ENCODE data around the gene TMTC1.

TMTC1 gene

DNA sequence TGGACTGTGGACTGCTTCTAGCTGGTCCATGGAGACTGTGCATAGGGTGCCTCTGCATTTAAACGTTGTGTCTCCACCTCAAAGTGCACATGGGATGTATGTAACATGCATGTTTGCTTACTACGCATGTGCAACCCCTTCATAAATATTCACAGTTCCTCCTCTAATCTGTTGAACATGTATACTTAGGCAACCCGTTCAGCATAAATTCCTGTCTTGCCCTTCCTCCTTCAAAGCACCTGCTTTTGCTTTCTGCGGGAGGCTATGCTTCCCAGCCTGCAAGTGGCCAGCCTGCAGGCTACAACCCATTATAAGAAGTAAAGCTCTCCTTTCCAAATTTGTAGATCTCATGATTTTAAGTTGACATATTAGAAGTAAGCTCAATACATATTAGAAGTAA is 253.3 kb downstream of the TMTC1 start:
- H3K9me3 ChIP-seq (ENCODE audit: control insufficient read depth in 1 of 2, low read length in 2 of 2) = no peaks in the 10 kb centered on the region
- H3K4me3 ChIP-seq (ENCODE audit: low read depth in 1 of 2, low read length in 2 of 2) = no peak overlapping the region
- peaks cover 0 to 9% of the 10 kb centered on the region in 2 donors for H3K4me1 ChIP-seq (ENCODE audit: control insufficient read depth in 1 of 2, insufficient read depth in 2 of 2, low read length in 2 of 2)
- no peak overlapping the region for H3K27ac ChIP-seq (ENCODE audit: low read length)
- no peaks in the 10 kb centered on the region for H3K27me3 ChIP-seq (ENCODE audit: low read depth, low read length)
- H3K36me3 ChIP-seq (ENCODE audit: control insufficient read depth in 1 of 2, insufficient read depth in 2 of 2, low read length in 2 of 2) = peaks cover 0 to 7% of the 10 kb centered on the region in 2 donors

DNA sequence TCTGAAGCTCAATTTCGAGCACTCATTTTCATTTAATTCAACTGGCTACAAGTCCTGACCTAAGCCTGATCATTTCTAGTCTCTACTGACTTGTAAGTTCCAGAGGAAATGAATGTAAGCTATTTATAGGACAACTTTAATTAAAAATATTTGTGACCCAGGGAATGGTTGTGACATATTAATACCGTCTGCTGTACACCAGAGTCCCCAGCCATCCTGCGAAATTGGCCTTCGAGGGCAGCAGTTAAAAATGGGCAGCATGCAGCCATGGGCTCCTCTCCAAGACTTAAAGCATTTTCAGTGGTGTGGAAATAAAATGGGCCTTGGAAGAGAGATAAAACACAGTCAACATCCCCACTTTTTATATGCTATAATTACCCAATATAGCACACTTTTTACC is 255.6 kb downstream of the TMTC1 start:
- peaks cover 0 to 9% of the 10 kb centered on the region in 2 donors for H3K4me1 ChIP-seq (ENCODE audit: control insufficient read depth in 1 of 2, insufficient read depth in 2 of 2, low read length in 2 of 2)
- no peak overlapping the region for H3K27ac ChIP-seq (ENCODE audit: low read length)
- no peaks in the 10 kb centered on the region for H3K27me3 ChIP-seq (ENCODE audit: low read depth, low read length)
- no peaks in the 10 kb centered on the region for H3K36me3 ChIP-seq (ENCODE audit: control insufficient read depth in 1 of 2, insufficient read depth in 2 of 2, low read length in 2 of 2)
- H3K4me3 ChIP-seq (ENCODE audit: low read depth in 1 of 2, low read length in 2 of 2) = no peak overlapping the region
- no peaks in the 10 kb centered on the region for H3K9me3 ChIP-seq (ENCODE audit: control insufficient read depth in 1 of 2, low read length in 2 of 2)

DNA sequence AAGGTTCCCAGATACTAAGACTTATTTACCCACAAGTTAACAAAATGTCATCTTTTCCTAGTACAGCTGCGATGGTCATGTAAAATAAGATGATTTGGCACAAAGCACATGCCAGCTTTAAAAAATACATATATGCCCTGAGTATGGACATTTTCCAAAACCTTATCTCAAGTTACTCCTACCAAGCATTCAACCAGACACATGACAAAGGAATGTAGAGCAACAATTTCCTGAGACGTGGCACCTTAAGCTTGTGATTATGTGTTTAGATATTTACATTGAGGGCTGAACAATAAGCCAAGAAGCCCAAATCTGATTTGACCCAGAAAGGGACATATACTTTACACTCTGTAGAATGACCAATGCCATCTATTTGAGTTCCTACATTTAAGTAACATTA is 261.8 kb downstream of the TMTC1 start:
- Histone ChIP-seq H3K36me3 (ENCODE audit: control insufficient read depth in 1 of 2, insufficient read depth in 2 of 2, low read length in 2 of 2) (peaks cover 0 to 14% of the 10 kb centered on the region in 2 donors), H3K4me3 (ENCODE audit: low read depth in 1 of 2, low read length in 2 of 2) (no peak overlapping the region), H3K27me3 (ENCODE audit: low read depth, low read length) (no peaks in the 10 kb centered on the region), H3K4me1 (ENCODE audit: control insufficient read depth in 1 of 2, insufficient read depth in 2 of 2, low read length in 2 of 2) (no peaks in the 10 kb centered on the region), H3K9me3 (ENCODE audit: control insufficient read depth in 1 of 2, low read length in 2 of 2) (no peaks in the 10 kb centered on the region), H3K27ac (ENCODE audit: low read length) (no peak overlapping the region)

DNA sequence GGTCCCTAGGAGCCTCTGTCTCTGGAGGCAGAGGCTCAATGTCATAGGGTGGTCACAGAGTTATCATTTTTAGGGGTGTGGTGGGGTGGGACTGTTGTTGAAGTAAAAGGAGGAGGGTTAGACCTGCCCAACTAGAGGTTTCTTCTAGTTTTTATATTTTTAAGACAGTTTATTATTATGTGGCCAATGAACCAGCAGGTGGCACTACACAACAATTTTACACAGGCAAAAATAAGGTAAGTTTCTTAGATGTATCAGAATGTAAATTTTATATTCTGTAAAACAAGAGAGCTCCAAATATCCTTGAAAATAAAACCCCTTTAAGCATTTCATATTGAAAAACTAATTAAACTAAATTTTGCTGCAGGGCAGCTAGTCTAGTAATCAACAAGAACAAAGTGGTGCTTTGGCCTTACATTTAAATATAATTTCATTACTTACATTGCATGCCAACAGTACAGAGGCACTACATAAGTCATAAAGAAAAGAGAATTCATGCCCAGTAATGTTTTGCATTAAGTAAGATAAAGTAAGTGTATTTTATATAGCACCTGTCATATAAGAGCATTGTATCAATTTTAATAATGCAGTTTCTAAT is 264.1 kb downstream of the TMTC1 start:
- H3K36me3 ChIP-seq (ENCODE audit: control insufficient read depth in 1 of 2, insufficient read depth in 2 of 2, low read length in 2 of 2) = peaks cover 0 to 27% of the 10 kb centered on the region in 2 donors
- no peaks in the 10 kb centered on the region for H3K4me1 ChIP-seq (ENCODE audit: control insufficient read depth in 1 of 2, insufficient read depth in 2 of 2, low read length in 2 of 2)
- no peaks in the 10 kb centered on the region for H3K9me3 ChIP-seq (ENCODE audit: control insufficient read depth in 1 of 2, low read length in 2 of 2)
- no peak overlapping the region for H3K27ac ChIP-seq (ENCODE audit: low read length)
- H3K4me3 ChIP-seq (ENCODE audit: low read depth in 1 of 2, low read length in 2 of 2) = no peak overlapping the region
- H3K27me3 ChIP-seq (ENCODE audit: low read depth, low read length) = no peaks in the 10 kb centered on the region

DNA sequence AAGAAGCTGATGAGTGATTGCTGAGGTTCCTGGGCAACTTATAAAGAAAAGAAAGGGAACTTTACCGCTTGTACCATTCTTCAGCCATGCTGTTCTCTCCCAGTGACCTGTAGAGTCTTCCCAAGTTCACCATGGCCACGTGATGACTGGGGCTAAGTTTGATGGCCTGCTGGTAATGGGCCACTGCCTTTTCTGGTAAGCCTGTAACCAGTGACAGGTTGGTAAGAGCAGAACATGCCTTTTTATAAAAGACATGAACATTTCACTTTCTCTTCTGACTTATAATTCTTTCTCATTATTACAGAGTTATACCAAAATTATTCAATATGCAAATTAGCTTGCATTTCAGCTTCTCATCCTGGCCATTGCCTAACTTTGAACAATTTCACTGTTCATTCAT is 265.3 kb downstream of the TMTC1 start:
- H3K4me1 ChIP-seq (ENCODE audit: control insufficient read depth in 1 of 2, insufficient read depth in 2 of 2, low read length in 2 of 2) = no peaks in the 10 kb centered on the region
- H3K27me3 ChIP-seq (ENCODE audit: low read depth, low read length) = no peaks in the 10 kb centered on the region
- no peak overlapping the region for H3K4me3 ChIP-seq (ENCODE audit: low read depth in 1 of 2, low read length in 2 of 2)
- H3K27ac ChIP-seq (ENCODE audit: low read length) = no peak overlapping the region
- peaks cover 4 to 27% of the 10 kb centered on the region in 2 donors for H3K36me3 ChIP-seq (ENCODE audit: control insufficient read depth in 1 of 2, insufficient read depth in 2 of 2, low read length in 2 of 2)
- H3K9me3 ChIP-seq (ENCODE audit: control insufficient read depth in 1 of 2, low read length in 2 of 2) = no peaks in the 10 kb centered on the region

DNA sequence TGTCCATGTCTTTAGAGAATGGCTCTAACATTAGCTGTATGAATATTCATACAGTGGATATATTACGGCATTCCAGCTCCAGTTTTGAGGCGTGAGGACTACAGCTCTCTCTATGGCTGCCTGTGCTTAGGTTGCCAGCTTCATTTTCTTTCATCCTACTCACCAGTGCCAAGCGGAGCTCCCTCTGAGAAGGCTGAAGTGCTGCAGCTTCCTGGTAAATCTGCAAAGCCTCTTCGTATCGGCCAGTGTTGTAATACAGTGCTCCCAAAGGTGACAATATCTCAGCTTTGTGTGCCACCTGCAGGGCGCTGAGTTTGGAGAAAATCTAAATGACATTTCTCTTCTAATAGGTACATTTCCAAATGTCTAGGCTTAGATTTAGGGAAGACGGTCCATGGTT is 266.5 kb downstream of the TMTC1 start:
- Histone ChIP-seq H3K36me3 (ENCODE audit: control insufficient read depth in 1 of 2, insufficient read depth in 2 of 2, low read length in 2 of 2) (peaks cover 4 to 27% of the 10 kb centered on the region in 2 donors), H3K9me3 (ENCODE audit: control insufficient read depth in 1 of 2, low read length in 2 of 2) (no peaks in the 10 kb centered on the region), H3K27ac (ENCODE audit: low read length) (no peak overlapping the region), H3K4me3 (ENCODE audit: low read depth in 1 of 2, low read length in 2 of 2) (no peak overlapping the region), H3K4me1 (ENCODE audit: control insufficient read depth in 1 of 2, insufficient read depth in 2 of 2, low read length in 2 of 2) (no peaks in the 10 kb centered on the region), H3K27me3 (ENCODE audit: low read depth, low read length) (no peaks in the 10 kb centered on the region)

DNA sequence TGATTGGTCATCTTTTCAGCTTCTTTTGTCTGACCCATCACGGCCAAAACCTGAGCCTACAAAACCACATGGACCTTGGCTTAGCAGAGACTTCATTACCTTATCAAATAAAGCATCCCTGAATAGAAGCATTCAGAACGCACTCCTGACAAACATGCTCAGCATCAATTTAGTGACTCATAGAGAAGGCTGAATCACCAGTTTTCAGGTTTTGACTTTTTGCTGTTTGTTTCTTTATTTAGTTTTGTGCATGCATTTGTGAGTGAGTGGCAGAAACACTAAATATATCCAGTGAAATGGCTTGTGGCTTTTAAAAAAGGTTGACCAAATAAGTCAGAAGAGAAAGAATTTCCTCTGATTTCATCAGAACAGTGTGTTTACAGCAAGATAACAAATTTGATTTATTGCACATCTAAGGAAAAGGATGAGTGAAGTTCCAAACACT is 267.3 kb downstream of the TMTC1 start:
- Histone ChIP-seq H3K4me1 (ENCODE audit: control insufficient read depth in 1 of 2, insufficient read depth in 2 of 2, low read length in 2 of 2) (no peaks in the 10 kb centered on the region), H3K27me3 (ENCODE audit: low read depth, low read length) (no peaks in the 10 kb centered on the region), H3K9me3 (ENCODE audit: control insufficient read depth in 1 of 2, low read length in 2 of 2) (no peaks in the 10 kb centered on the region), H3K36me3 (ENCODE audit: control insufficient read depth in 1 of 2, insufficient read depth in 2 of 2, low read length in 2 of 2) (peaks cover 4 to 29% of the 10 kb centered on the region in 2 donors), H3K4me3 (ENCODE audit: low read depth in 1 of 2, low read length in 2 of 2) (no peak overlapping the region), H3K27ac (ENCODE audit: low read length) (no peak overlapping the region)

DNA sequence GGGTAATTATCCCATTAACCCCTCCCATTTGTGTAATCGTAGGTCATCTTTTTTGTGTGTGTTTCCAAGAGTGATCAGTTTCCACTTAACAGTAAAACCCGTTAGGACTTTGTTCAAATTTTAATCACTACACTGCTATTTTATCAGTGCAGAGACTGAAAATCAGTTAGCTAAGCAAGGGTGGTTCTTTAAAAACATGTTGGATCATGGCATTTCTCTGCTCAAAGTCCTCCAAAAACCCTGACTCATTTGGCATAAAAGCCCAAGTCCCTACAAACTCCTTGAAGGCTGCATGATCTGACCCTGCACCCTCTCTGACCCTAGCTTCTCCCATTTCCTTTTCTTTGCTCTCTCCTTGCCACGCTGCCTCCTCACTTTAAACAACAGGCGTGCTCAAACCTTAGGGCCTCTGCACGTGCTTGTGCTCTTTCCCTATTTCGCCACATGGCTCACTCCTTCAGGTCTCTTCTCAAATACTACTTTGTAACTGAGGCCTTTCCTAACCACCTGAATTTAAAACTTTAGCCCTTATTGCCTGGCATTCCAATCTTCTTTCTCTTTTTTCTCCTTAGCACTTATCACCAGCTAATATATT is 273.1 kb downstream of the TMTC1 start:
- no peaks in the 10 kb centered on the region for H3K4me1 ChIP-seq (ENCODE audit: control insufficient read depth in 1 of 2, insufficient read depth in 2 of 2, low read length in 2 of 2)
- no peaks in the 10 kb centered on the region for H3K27me3 ChIP-seq (ENCODE audit: low read depth, low read length)
- H3K4me3 ChIP-seq (ENCODE audit: low read depth in 1 of 2, low read length in 2 of 2) = no peak overlapping the region
- peaks cover 4 to 26% of the 10 kb centered on the region in 2 donors for H3K36me3 ChIP-seq (ENCODE audit: control insufficient read depth in 1 of 2, insufficient read depth in 2 of 2, low read length in 2 of 2)
- H3K9me3 ChIP-seq (ENCODE audit: control insufficient read depth in 1 of 2, low read length in 2 of 2) = no peaks in the 10 kb centered on the region
- H3K27ac ChIP-seq (ENCODE audit: low read length) = no peak overlapping the region

DNA sequence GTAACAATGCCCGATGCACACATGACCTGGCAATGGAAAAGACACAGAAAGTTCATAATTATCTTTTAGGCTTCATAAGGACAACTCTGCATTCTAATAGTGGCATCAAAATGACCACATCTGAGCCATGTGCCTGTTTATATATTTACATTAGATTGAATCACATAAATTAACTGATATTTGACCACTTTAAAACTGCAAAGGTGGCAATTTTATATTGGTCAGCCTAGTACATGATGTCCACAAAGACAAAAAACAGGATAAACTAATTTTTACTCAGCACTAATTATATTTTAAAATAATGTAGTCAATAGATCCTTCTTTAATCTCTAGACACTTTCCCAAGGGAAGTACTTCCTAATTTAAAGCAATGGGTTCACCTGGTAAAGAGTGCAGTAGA is 274.2 kb downstream of the TMTC1 start:
- Histone ChIP-seq H3K36me3 (ENCODE audit: control insufficient read depth in 1 of 2, insufficient read depth in 2 of 2, low read length in 2 of 2) (peaks cover 6 to 22% of the 10 kb centered on the region in 2 donors), H3K9me3 (ENCODE audit: control insufficient read depth in 1 of 2, low read length in 2 of 2) (no peaks in the 10 kb centered on the region), H3K27me3 (ENCODE audit: low read depth, low read length) (no peaks in the 10 kb centered on the region), H3K27ac (ENCODE audit: low read length) (no peak overlapping the region), H3K4me1 (ENCODE audit: control insufficient read depth in 1 of 2, insufficient read depth in 2 of 2, low read length in 2 of 2) (no peaks in the 10 kb centered on the region), H3K4me3 (ENCODE audit: low read depth in 1 of 2, low read length in 2 of 2) (no peak overlapping the region)

DNA sequence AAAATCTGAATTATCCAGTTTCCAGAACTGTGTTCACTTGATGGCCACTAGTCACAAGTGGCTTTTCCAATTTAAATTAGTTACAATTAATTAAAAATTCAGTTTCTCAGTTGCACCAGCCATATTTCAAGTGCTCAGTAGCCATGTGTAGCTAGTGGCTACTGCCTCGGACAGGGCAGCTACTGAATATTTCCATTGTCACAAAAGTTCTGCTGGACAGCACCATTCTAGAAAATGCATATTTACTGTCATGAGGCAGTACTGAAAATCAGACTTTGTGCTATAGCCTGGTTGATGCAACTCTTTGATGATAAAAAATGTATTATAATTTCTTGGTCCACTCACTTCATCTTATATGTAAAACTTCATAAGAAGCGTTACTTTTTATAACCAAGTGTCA is 274.8 kb downstream of the TMTC1 start:
- H3K27me3 ChIP-seq (ENCODE audit: low read depth, low read length) = no peaks in the 10 kb centered on the region
- H3K9me3 ChIP-seq (ENCODE audit: control insufficient read depth in 1 of 2, low read length in 2 of 2) = no peaks in the 10 kb centered on the region
- no peak overlapping the region for H3K4me3 ChIP-seq (ENCODE audit: low read depth in 1 of 2, low read length in 2 of 2)
- no peaks in the 10 kb centered on the region for H3K4me1 ChIP-seq (ENCODE audit: control insufficient read depth in 1 of 2, insufficient read depth in 2 of 2, low read length in 2 of 2)
- H3K36me3 ChIP-seq (ENCODE audit: control insufficient read depth in 1 of 2, insufficient read depth in 2 of 2, low read length in 2 of 2) = peaks cover 9 to 22% of the 10 kb centered on the region in 2 donors
- H3K27ac ChIP-seq (ENCODE audit: low read length) = no peak overlapping the region

DNA sequence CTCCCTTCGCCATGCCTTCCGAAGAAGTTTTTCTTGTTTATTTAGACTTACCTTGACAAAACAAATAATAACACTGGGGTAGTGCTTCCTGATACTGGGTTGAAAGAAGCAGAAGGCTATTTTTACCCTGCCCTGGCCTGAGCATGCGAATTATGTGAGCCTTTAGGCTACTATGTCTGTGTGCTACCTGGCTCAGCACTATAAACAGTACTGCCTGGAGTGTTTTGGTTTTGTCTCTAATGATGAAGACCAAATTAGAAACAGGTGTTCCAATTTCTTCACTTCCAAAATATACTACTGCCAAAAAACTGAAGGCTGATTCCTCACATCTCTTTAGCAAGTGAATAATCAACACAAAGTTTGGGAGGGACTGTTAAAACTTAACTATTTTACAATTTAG is 278.6 kb downstream of the TMTC1 start:
- Histone ChIP-seq H3K9me3 (ENCODE audit: control insufficient read depth in 1 of 2, low read length in 2 of 2) (no peaks in the 10 kb centered on the region), H3K36me3 (ENCODE audit: control insufficient read depth in 1 of 2, insufficient read depth in 2 of 2, low read length in 2 of 2) (peaks cover 6 to 16% of the 10 kb centered on the region in 2 donors), H3K4me1 (ENCODE audit: control insufficient read depth in 1 of 2, insufficient read depth in 2 of 2, low read length in 2 of 2) (no peaks in the 10 kb centered on the region), H3K27ac (ENCODE audit: low read length) (no peak overlapping the region), H3K27me3 (ENCODE audit: low read depth, low read length) (no peaks in the 10 kb centered on the region), H3K4me3 (ENCODE audit: low read depth in 1 of 2, low read length in 2 of 2) (no peak overlapping the region)

DNA sequence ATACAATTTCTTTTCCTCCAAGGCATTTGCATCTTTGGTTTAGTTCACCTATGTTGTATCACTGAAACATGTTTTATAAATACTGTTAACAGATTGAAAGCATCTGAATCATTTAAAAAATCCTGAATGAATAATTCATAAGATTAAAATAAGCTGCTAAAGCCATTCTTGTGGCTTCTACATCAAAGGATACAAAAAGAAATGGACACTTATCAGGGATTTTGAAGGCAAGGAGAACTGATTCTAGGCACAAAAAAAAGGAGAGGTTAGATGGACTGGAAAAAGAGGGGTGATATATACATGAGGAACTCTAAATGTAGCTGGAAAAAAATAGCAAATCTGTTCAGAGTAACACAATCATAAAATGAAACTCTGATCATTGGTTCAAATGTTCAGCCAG is 280.5 kb downstream of the TMTC1 start:
- Histone ChIP-seq H3K27me3 (ENCODE audit: low read depth, low read length) (no peaks in the 10 kb centered on the region), H3K4me1 (ENCODE audit: control insufficient read depth in 1 of 2, insufficient read depth in 2 of 2, low read length in 2 of 2) (no peaks in the 10 kb centered on the region), H3K4me3 (ENCODE audit: low read depth in 1 of 2, low read length in 2 of 2) (no peak overlapping the region), H3K36me3 (ENCODE audit: control insufficient read depth in 1 of 2, insufficient read depth in 2 of 2, low read length in 2 of 2) (peaks cover 6 to 16% of the 10 kb centered on the region in 2 donors), H3K27ac (ENCODE audit: low read length) (no peak overlapping the region), H3K9me3 (ENCODE audit: control insufficient read depth in 1 of 2, low read length in 2 of 2) (no peaks in the 10 kb centered on the region)

Data from muscle layer of duodenum (tissue), 2 donors.